HCT116 (cell line): ENCODE data around the gene FLRT1. TPM values are rescaled to one million over a fixed set of nuclear protein-coding genes. Genes with fewer than 3 reads are reported as not detected.
A peak's percentile ranks its signal among the peaks of the same experiment; 100 is the strongest.

Experiments
- ATAC-seq: fragments of 200-7000 bp; cut with Tn5 transposase; 2 replicates; pipeline ENCODE4 v1.9.1; 2020; ENCODE audit warnings: mild to moderate bottlenecking, moderate library complexity
- BruUV-seq: library from RNA; stranded (reverse); fragments of 400-500 nt; replicated peaks from 2 replicates; lab custom pipeline; 2021; lab: Mats Ljungman, UMichigan
- CTCF ChIA-PET: fragments of 300-600 bp; sonication (Branson Sonifier 250); formaldehyde crosslinking; loops from one replicate; lab custom pipeline; 2021; ENCODE audit warnings: antibody characterized with exemption; lab: Charles Lee
- POLR2A ChIA-PET: fragments of 300-600, 350-600 bp; sonication (Branson Sonifier 250); formaldehyde crosslinking; loops from one replicate; lab custom pipeline; 2021; ENCODE audit warnings: antibody characterized with exemption; lab: Charles Lee
- RAD21 ChIA-PET, 2 experiments: fragments of 300-600 bp; sonication (Branson Sonifier 250); formaldehyde crosslinking; loops; one replicate each; lab custom pipeline; 2023; ENCODE audit warnings: low total read pairs in 2 of 2; ENCODE audit not compliant: uncharacterized antibody in 2 of 2, unreplicated experiment in 2 of 2, low non-redundant PET in 1 of 2; lab: Charles Lee
- DNase-seq: peaks from one replicate; pipeline ENCODE4 v3.0.0-alpha.2; 2010; ENCODE audit warnings: low read depth, low spot score
- H2AFZ ChIP-seq: fragments of 200-600 bp; shearing (Covaris generic), sonication (generic); 2 replicates; pipeline ENCODE4 v1.6.1; 2017; ENCODE audit warnings: low read depth, mixed run types, mixed read lengths, antibody characterized with exemption, low read length; ENCODE audit not compliant: poor library complexity, severe bottlenecking
- H3K27ac ChIP-seq: 2 replicates; pipeline ENCODE4 v1.5.1; 2012; ENCODE audit warnings: low read depth, low read length
- H3K27me3 ChIP-seq: fragments of 200-600 bp; sonication (generic); 2 replicates; pipeline ENCODE4 v1.6.1; 2016; ENCODE audit warnings: mixed run types, low read length, mixed read lengths; ENCODE audit not compliant: insufficient read depth
- H3K36me3 ChIP-seq, 2 experiments: fragments of 200-500 bp in 1 of 2; fragments of 200-600 bp in 1 of 2; sonication (Bioruptor generic) in 1 of 2; sonication (generic) in 1 of 2; 2 replicates each; pipeline versions ENCODE4 v1.5.1 to v1.6.1; 2014 to 2016; ENCODE audit warnings: low read length in 2 of 2, inconsistent platforms in 1 of 2, mixed read lengths in 1 of 2, mixed run types in 1 of 2; ENCODE audit not compliant: insufficient read depth in 2 of 2, control insufficient read depth in 1 of 2
- H3K4me1 ChIP-seq, 2 experiments: fragments of 200-600 bp in 1 of 2; sonication (generic) in 1 of 2; 2 replicates each; pipeline versions ENCODE4 v1.5.1 to v1.6.1; 2012 to 2017; ENCODE audit warnings: low read length in 2 of 2, inconsistent platforms in 1 of 2, mild to moderate bottlenecking in 1 of 2, mixed read lengths in 1 of 2, mixed run types in 1 of 2, moderate library complexity in 1 of 2; ENCODE audit not compliant: insufficient read depth in 2 of 2, control insufficient read depth in 1 of 2
- H3K4me2 ChIP-seq: fragments of 200-600 bp; sonication (generic); 2 replicates; pipeline ENCODE4 v1.6.1; 2017; ENCODE audit warnings: mixed run types, low read length, mixed read lengths
- H3K4me3 ChIP-seq, 2 experiments: fragments of 200-600 bp in 1 of 2; sonication (generic) in 1 of 2; replicated peaks in 1 of 2; 2 replicates each; pipeline ENCODE4 v1.5.1; 2011 to 2016; ENCODE audit warnings: low read length in 2 of 2, control low read depth in 1 of 2, low read depth in 1 of 2, mild to moderate bottlenecking in 1 of 2, mixed read lengths in 1 of 2, mixed run types in 1 of 2
- H3K79me2 ChIP-seq: fragments of 200-600 bp; sonication (generic); 2 replicates; pipeline ENCODE4 v1.6.1; 2017; ENCODE audit warnings: mild to moderate bottlenecking, mixed run types, low read length, moderate library complexity, mixed read lengths; ENCODE audit not compliant: insufficient read depth
- H3K9ac ChIP-seq: fragments of 200-600 bp; sonication (generic); 2 replicates; pipeline ENCODE4 v1.6.1; 2016; ENCODE audit warnings: low read length, mixed read lengths
- H3K9me2 ChIP-seq: fragments of 200-600 bp; sonication (generic), shearing (Covaris generic); 2 replicates; pipeline ENCODE4 v1.6.1; 2017; ENCODE audit warnings: mixed run types, mild to moderate bottlenecking, moderate library complexity; ENCODE audit not compliant: insufficient read depth
- H3K9me3 ChIP-seq, 2 experiments: fragments of 200-500 bp in 1 of 2; fragments of 200-600 bp in 1 of 2; sonication (Bioruptor generic) in 1 of 2; sonication (generic) in 1 of 2; 2 replicates each; pipeline ENCODE4 v1.6.1; 2014 to 2017; ENCODE audit warnings: low read length in 2 of 2, mixed read lengths in 2 of 2, inconsistent platforms in 1 of 2, low read depth in 1 of 2, mild to moderate bottlenecking in 1 of 2, mixed run types in 1 of 2, moderate library complexity in 1 of 2; ENCODE audit not compliant: control insufficient read depth in 1 of 2, insufficient read depth in 1 of 2
- H4K20me1 ChIP-seq: fragments of 200-600 bp; sonication (generic), shearing (Covaris generic); 2 replicates; pipeline ENCODE4 v1.6.1; 2017; ENCODE audit warnings: mixed run types, mild to moderate bottlenecking, moderate library complexity; ENCODE audit not compliant: insufficient read depth
- CEBPB ChIP-seq: IDR thresholded peaks from 2 replicates; pipeline ENCODE4 v1.6.1; 2012; ENCODE audit warnings: low read depth
- FOSL1 ChIP-seq: IDR thresholded peaks from 2 replicates; pipeline ENCODE4 v1.6.1; 2012; ENCODE audit warnings: low read depth
- JUND ChIP-seq: IDR thresholded peaks from 2 replicates; pipeline ENCODE4 v1.6.1; 2012
- POLR2A ChIP-seq: IDR thresholded peaks from 2 replicates; pipeline ENCODE4 v1.7.0; 2011; ENCODE audit warnings: borderline replicate concordance; ENCODE audit not compliant: insufficient read depth, insufficient read length; ENCODE audit errors: extremely low read depth
- POLR2AphosphoS5 ChIP-seq: IDR thresholded peaks from 2 replicates; pipeline ENCODE4 v1.6.1; 2011; ENCODE audit warnings: mild to moderate bottlenecking, low read depth, low read length, moderate library complexity
- RAD21 ChIP-seq: IDR thresholded peaks from 2 replicates; pipeline ENCODE4 v1.6.1; 2012; ENCODE audit warnings: low read depth, mild to moderate bottlenecking
- SP1 ChIP-seq: IDR thresholded peaks from 2 replicates; pipeline ENCODE4 v1.6.1; 2012; ENCODE audit warnings: low read depth
- SRF ChIP-seq: IDR thresholded peaks from 2 replicates; pipeline ENCODE4 v1.6.1; 2012; ENCODE audit warnings: low read depth
- TCF7L2 ChIP-seq: IDR thresholded peaks from 2 replicates; pipeline ENCODE4 v1.7.0; 2011; ENCODE audit warnings: borderline replicate concordance, inconsistent platforms; ENCODE audit not compliant: insufficient read depth, insufficient read length; ENCODE audit errors: extremely low read depth
- YY1 ChIP-seq: IDR thresholded peaks from 2 replicates; pipeline ENCODE4 v1.6.1; 2011; ENCODE audit warnings: low read length, low read depth, moderate library complexity, mild to moderate bottlenecking; ENCODE audit not compliant: insufficient replicate concordance; ENCODE audit errors: extremely low read depth
- ZBTB33 ChIP-seq: IDR thresholded peaks from 2 replicates; pipeline ENCODE4 v1.6.1; 2011; ENCODE audit warnings: mild to moderate bottlenecking, low read length, moderate library complexity; ENCODE audit not compliant: insufficient replicate concordance; ENCODE audit errors: extremely low read depth
- ZFX ChIP-seq: fragments of 450-650 bp; IDR thresholded peaks from 2 replicates; pipeline ENCODE4 v1.6.1; 2017
- ZNF274 ChIP-seq: fragments of 200-500 bp; sonication (Bioruptor generic); IDR thresholded peaks from 2 replicates; pipeline ENCODE4 v1.6.1; 2014; ENCODE audit warnings: mild to moderate bottlenecking, low read depth, low read length, inconsistent platforms
- intact Hi-C: fragments of 100-400 bp; cut with micrococcal nuclease; formaldehyde crosslinking; loops from 2 replicates; pipeline ENCODE4 v1.10.0; 2022
- total RNA-seq: library from RNA; stranded (reverse); gene quantifications from one replicate; pipeline ENCODE4 v1.2.1, GENCODE V29; 2021; ENCODE audit not compliant: unreplicated experiment
- TF ChIP-seq, protein P1 (sequence below), 3 experiments: fragments of 200-600 bp in 1 of 3; sonication (generic) in 1 of 3; IDR thresholded peaks in 2 of 3; conservative IDR thresholded peaks in 1 of 3; 2 replicates each; pipeline ENCODE4 v1.5.1; 2012 to 2017; ENCODE audit warnings: low read depth in 2 of 3, low read length in 2 of 3, antibody characterized with exemption in 1 of 3, borderline replicate concordance in 1 of 3, control low read depth in 1 of 3, mild to moderate bottlenecking in 1 of 3, mixed read lengths in 1 of 3, mixed run types in 1 of 3, moderate library complexity in 1 of 3; ENCODE audit not compliant: insufficient read depth in 1 of 3
- TF ChIP-seq, protein P2 (sequence below): IDR thresholded peaks from 2 replicates; pipeline ENCODE4 v1.6.1; 2012; ENCODE audit warnings: low read depth

Gene FLRT1
- total RNA-seq, 1 experiment from 2014 or later: 0.15 TPM

DNA sequence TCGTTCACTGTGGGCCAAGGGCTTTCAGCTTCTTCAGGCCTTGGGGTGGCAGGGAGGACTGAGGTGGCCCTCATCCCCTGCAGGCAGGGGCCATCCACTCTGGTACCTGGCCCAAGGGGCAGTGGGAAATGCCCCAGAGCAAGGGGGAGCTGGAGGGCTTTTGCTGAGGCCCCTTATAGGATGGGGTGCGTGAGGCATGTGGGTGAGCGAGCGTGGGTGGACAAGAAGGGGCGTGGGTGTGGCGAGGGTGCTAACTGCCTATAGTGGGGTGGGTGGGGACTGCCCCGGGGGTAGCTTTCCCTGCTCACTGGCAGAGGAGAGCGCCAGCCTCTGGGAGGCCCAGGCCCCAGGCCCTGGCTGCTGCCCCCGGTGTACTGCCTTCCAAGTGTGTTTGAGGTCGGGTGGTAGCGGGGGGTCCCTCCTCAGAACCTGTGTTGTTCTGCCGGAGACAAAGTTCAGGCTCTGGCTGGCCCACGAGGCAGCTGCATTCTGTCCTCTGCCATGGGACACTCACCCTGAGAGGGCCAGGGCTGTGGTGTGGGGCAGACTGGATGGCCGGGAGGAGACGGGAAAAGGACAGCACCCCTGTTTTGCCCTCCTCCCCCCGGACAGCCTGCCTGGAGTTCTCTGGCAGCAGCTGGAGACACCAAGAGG is 3.4 kb downstream of the FLRT1 start (continued):
- TF ChIP-seq ZBTB33 (no peak), TCF7L2 (no peak), YY1 (no peak), FOSL1 (no peak), RAD21 (no peak), SP1 (no peak), POLR2AphosphoS5 (no peak)

DNA sequence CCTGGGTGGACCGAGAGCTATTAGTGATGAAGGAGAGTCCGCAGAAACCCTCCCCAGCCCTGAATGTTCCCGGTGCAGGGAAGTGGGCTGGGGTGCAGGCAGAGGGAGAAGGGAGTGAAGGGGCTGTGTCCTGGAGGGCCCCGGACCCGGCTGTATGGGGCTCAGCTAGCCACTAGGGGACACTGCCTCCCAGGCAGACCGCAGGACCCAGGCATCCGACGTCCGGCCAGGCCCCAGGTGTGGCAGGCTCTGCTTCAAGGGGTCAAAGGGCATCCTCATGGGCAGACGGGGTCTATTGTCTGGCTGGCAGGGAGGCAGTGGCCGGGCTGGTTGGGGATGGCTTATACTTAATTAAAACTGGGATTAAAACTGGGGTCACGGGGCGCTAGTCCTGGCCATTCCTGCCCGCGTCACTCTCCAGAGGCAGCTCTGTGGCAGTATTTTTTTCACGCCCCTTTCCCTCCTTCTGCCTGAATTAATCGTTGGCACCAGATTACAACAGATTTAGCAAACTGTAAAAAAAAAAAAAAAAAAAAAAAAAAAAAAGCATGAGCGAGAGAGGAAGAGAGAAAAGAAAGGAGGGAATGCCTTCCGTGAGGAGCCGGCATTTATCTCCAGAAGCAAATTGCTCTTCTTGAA is 5.1 kb downstream of the FLRT1 start:
- no TSS peak for BruUV-seq
- H4K20me1 ChIP-seq: no peaks in the 10 kb centered on the region
- TF ChIP-seq SRF: no peak
- no peak for TF ChIP-seq POLR2A
- no peak for TF ChIP-seq POLR2AphosphoS5
- no peak for TF ChIP-seq ZFX
- no peak for TF ChIP-seq JUND
- TF ChIP-seq RAD21: peak; percentile 60
- no peak for TF ChIP-seq CEBPB
- TF ChIP-seq, protein P1, sequence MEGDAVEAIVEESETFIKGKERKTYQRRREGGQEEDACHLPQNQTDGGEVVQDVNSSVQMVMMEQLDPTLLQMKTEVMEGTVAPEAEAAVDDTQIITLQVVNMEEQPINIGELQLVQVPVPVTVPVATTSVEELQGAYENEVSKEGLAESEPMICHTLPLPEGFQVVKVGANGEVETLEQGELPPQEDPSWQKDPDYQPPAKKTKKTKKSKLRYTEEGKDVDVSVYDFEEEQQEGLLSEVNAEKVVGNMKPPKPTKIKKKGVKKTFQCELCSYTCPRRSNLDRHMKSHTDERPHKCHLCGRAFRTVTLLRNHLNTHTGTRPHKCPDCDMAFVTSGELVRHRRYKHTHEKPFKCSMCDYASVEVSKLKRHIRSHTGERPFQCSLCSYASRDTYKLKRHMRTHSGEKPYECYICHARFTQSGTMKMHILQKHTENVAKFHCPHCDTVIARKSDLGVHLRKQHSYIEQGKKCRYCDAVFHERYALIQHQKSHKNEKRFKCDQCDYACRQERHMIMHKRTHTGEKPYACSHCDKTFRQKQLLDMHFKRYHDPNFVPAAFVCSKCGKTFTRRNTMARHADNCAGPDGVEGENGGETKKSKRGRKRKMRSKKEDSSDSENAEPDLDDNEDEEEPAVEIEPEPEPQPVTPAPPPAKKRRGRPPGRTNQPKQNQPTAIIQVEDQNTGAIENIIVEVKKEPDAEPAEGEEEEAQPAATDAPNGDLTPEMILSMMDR (IDR thresholded peaks at IDR 0.05 in 2 of 3, conservative IDR thresholded peaks at IDR 0.05 in 1 of 3; ENCODE audit: borderline replicate concordance in 1 of 3, insufficient read depth in 1 of 3, low read depth in 2 of 3, low read length in 2 of 3): peak; percentile 21 to 47 (median 35); a peak in 4 of 6 replicates
- no peak for TF ChIP-seq ZNF274
- TF ChIP-seq, protein P2, sequence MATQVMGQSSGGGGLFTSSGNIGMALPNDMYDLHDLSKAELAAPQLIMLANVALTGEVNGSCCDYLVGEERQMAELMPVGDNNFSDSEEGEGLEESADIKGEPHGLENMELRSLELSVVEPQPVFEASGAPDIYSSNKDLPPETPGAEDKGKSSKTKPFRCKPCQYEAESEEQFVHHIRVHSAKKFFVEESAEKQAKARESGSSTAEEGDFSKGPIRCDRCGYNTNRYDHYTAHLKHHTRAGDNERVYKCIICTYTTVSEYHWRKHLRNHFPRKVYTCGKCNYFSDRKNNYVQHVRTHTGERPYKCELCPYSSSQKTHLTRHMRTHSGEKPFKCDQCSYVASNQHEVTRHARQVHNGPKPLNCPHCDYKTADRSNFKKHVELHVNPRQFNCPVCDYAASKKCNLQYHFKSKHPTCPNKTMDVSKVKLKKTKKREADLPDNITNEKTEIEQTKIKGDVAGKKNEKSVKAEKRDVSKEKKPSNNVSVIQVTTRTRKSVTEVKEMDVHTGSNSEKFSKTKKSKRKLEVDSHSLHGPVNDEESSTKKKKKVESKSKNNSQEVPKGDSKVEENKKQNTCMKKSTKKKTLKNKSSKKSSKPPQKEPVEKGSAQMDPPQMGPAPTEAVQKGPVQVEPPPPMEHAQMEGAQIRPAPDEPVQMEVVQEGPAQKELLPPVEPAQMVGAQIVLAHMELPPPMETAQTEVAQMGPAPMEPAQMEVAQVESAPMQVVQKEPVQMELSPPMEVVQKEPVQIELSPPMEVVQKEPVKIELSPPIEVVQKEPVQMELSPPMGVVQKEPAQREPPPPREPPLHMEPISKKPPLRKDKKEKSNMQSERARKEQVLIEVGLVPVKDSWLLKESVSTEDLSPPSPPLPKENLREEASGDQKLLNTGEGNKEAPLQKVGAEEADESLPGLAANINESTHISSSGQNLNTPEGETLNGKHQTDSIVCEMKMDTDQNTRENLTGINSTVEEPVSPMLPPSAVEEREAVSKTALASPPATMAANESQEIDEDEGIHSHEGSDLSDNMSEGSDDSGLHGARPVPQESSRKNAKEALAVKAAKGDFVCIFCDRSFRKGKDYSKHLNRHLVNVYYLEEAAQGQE: no peak
- no peak for TF ChIP-seq FOSL1

More for the DNA sequence above, 5.1 kb downstream of the FLRT1 start:
- ChIA-PET POLR2A (no interaction called here), RAD21 (no interaction called here), CTCF (no interaction called here)
- Histone ChIP-seq H3K4me3 (no peak overlapping the region), H3K9me2 (no peaks in the 10 kb centered on the region), H3K27me3 (no peaks in the 10 kb centered on the region), H3K4me2 (no peak overlapping the region), H3K79me2 (no peaks in the 10 kb centered on the region), H3K9ac (no peak overlapping the region), H3K27ac (no peak overlapping the region), H3K4me1 (no peaks in the 10 kb centered on the region; a peak in 1 of 4 replicates), H3K9me3 (no peaks in the 10 kb centered on the region), H3K36me3 (no peaks in the 10 kb centered on the region), H2AFZ (no peak overlapping the region)
- peak; percentile 67 for ATAC-seq
- no peak for DNase-seq
- intact Hi-C loops: no loop called here
